IPS DF 19.7 (cell line): ENCODE results near the gene GIMAP1.

Experiments
- DNase-seq: peaks from one replicate; pipeline ENCODE4 v3.0.0-alpha.2; 2013; ENCODE audit warnings: low read depth, low spot score

Gene GIMAP1

GRCh38 chr7:150748376-150748775 is 32.0 kb downstream of the GIMAP1 start:
- DNase-seq: no peak

GRCh38 chr7:150751702-150752101 is 35.3 kb downstream of the GIMAP1 start:
- no peak for DNase-seq

GRCh38 chr7:150753239-150753638 is 36.8 kb downstream of the GIMAP1 start:
- no peak for DNase-seq

DNA sequence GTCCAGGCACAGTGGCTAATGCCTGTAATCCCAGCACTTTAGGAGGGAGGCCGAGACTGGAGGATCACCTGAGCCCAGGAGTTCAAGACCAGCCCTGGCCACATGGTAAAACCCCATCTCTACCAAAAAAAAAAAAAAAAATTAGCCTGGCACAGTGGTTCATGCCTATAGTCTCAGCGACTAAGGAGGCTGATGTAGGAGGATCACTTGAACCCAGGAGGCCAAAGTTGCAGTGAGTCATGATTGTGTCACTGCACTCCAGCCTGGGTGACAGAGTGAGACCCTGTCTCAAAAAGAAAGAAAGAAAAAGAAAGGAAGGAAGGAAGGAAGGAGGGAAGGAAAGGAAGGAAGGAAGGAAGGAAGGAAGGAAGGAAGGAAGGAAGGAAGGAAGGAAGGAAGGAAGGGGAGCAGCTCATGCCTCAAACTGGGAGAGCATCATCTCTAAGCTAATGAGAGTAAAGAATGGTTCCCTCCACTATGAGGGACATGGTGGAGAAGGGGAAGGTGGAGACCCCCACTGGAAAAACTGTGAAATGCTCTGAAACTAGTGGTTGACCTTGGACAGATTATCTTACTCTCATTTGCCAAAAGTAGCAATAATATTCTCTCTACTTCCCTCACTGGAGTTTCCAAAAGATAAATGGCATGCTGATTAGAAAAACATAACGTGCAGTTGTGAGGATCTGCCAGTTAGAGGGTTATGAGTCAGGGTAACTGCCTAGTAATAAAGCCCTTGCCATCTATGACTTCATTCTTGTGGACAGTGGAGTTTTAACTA is 37.6 kb downstream of the GIMAP1 start:
- DNase-seq: no peak

DNA sequence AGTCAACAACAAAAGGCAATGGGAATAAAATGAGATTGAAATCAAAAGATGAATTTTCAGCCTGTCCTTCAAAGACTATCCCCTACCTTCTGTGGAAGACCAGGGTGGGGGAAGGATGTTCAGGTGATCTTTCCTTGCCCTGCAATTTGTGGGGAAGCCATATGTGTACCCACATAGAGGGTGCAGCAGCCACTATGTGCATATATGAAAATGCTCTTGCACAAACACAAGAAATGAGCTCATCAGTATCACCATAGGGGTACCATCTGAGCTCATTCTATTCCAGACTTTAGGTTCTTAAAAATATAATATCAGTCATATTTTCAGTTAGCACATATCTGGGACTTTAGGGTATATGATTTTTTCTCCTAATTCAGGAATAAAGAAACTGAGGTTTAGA is 38.5 kb downstream of the GIMAP1 start:
- no peak for DNase-seq

DNA sequence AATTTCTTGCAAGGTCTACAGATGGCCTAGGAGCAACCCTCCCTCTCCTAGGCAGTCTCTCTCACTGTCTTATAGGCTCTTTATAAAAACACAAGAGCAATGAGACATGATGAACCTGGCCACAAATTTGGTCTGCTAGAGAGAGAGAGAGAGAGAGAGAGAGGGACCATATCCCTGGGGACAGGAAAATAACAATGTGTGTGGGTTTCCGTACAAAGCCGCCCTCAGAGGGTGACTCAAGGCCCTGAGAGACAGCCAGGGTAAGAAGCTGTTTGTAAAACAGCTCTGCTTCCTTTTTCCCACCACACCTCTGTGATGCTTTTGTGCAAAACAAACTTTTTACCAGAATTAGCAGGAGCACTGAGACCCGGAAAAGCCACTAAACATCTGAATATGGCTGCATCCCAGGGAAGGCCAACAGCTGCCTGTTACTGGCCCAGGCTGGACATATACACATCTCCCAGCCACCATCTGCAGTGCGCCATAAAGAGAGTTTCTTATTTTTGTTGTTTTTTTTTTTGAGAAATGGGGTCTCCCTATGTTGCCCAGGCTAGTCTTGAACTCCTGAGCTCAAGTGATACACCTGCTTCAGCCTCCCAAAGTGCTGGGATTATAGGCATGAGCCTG is 39.2 kb downstream of the GIMAP1 start:
- DNase-seq: no peak

DNA sequence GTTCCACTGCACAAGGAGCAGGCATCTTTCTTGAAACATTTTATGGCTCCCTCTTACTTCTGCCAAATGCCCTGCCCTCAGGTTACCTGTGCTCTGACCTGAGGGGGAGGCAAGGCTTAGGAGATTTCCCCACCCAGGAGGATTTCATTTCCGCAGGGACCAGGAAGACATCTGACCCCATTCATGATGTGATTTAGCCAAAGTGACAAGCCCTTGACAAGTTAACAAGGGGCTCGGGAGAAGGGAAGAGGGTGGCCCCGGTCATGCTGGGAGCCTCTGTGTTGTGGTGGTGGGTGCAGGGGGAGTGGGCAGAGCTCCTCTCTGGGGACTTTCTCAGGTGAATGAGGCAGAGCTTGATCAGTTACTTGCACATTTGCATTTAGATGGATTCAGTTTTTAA is 39.8 kb downstream of the GIMAP1 start:
- no peak for DNase-seq

DNA sequence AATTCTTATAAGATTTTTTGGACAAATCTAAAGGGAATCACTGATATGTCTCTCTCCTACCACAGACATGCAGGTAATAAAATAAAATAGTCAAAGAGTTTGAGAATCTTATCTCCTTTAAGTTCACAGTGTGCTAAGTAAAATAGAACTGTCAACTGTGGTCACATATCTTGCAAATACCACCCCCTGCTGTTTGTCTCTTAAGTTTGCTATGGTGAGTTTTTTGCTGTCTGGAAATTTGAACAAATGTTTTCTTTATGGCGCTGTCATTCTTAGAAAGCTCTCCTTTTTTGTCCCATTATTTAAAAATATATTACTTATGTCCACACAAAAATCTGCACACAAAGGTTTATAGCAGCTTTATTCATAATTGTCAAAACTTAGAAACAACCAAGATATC is 40.4 kb downstream of the GIMAP1 start:
- DNase-seq: no peak

- no peak for DNase-seq
Measured at GRCh38 chr7:150759479-150759878, 43.1 kb downstream of the GIMAP1 start.

GRCh38 chr7:150766334-150766709 is 49.9 kb downstream of the GIMAP1 start:
- DNase-seq: no peak

DNA sequence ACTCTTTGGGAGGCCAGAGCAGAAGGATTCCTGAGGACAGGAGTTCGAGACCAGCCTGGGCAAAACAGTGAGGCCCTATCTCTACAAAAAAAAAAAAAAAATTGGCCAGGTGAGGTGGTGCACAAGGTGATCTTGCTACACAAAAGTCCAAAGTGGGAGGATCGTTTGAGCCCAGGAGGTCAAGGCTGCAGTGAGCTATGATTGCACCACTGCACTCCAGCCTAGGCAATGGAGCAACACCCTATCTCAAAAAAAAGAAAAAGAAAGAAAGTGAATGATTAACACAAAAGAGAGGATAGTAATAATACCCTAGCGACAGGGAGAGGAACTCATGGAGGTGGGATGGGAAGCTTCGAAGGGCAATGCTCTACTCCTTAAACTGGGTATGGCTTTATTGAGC is 53.4 kb downstream of the GIMAP1 start:
- DNase-seq: no peak
